T47D (cell line): ENCODE data around the gene MVB12B.

Source experiments
- DNase-seq, 2 experiments: peaks; one replicate each; pipeline versions ENCODE4 v3.0.0 to v3.0.0-alpha.2; 2011 to 2012; ENCODE audit warnings: low read depth in 1 of 2, low spot score in 1 of 2
- JUND ChIP-seq: IDR thresholded peaks from 2 replicates; pipeline ENCODE4 v1.6.1; 2012; ENCODE audit warnings: low read depth
- in situ Hi-C: cut with HindIII; loops from 2 replicates; pipeline ENCODE4 v1.10.0; 2016; ENCODE audit warnings: low sequenced_read_pairs, low pct_unique_long_range_greater_than_20kb

MVB12B gene

DNA sequence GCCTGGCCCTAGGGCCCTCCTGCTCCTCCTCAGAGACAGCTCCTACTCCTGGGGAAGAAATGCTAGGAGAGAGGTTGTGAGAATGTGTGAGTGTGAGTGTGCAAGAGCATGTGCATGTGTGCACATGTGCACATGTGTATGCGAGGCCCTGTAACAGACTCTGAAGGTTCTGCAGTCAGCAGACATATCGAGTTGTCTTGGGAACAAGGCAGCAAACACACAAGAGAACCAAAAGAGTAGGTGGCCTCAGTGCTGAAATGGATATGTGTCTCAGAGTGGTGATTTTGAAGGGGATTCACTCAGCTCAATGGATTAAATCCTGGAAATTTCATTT lies 50.5 kb downstream of the MVB12B start:
- in situ Hi-C loops = no loop called here
- no peak for TF ChIP-seq JUND

DNA sequence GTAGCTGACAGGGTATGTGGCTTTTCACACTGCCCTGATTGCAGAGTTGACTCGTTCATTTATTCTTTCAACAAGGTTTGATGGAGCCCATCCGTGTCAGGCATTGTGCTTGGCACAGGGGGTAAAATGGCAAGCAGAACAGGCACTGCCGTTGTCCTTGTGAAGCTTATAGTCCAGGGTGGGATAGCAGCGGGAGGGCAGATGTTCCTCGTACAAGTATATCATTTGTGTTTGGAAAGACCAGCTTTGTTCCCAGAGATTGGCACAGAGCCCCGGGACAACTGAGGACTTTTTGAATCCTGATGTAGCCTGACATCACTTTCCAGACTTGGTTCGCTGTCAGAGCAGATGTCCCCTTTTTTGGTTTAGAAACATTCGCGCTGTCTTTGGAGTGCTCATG lies 50.9 kb downstream of the MVB12B start:
- TF ChIP-seq JUND = no peak
- DNase-seq = no peak
- in situ Hi-C loops = no loop called here

More for the DNA sequence above, 50.5 kb downstream of the MVB12B start:
- DNase-seq = no peak

DNA sequence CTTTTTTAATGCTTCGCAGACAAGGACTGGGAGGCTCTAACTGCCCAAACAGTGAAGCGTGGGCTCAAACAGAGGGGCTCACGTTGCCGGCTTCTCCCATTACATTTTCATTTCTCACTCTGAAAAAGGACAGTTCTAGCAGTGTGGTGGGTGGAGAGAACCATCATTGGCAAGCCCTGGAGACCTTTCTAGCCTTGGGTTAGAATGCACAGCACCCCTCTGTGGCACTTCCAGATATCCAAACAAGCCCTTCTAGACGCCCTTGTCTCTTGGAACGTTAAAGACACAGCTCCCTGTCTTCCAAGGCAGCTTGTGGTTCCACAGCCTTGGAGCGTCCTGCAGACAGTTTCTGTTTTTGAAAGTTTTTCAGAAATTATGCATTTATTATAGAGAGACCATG lies 52.1 kb downstream of the MVB12B start:
- in situ Hi-C loops = no loop called here
- TF ChIP-seq JUND = no peak
- DNase-seq = no peak

DNA sequence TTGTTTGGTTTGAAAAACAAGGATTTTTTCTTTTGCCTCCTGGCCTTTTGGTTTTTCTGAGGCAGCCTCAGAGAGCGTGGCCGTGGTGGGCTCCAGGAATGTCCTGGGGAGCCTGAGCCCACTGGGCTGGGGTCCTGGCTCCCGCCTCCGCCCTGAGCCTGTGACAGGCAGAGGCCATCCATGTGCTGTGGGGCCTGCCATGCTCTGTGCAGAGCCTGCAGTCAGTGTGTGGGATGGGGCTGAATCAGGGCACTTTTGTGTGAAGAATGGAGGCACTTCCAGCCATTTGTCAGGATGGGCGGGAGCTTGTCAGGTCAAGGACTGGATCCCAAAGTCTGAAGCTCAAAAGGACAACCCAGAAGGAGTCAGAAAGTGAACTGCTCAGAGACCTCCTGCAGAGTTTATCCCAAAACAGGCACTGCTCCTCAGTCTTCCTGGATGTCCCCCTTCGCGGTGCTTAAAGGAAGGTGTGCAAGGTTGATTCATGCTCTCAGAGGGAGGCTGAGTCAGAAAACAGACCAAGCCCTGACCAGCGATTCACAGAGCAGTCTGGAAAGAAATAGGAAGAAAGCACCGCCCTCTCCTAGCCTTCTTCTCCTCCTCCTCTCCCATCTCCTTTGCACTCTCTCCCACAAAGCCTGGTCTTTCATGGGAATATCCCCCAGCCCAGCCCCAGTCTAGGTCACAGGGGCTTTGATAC lies 53.2 kb downstream of the MVB12B start:
- TF ChIP-seq JUND = no peak
- in situ Hi-C loops = no loop called here
- DNase-seq = no peak

DNA sequence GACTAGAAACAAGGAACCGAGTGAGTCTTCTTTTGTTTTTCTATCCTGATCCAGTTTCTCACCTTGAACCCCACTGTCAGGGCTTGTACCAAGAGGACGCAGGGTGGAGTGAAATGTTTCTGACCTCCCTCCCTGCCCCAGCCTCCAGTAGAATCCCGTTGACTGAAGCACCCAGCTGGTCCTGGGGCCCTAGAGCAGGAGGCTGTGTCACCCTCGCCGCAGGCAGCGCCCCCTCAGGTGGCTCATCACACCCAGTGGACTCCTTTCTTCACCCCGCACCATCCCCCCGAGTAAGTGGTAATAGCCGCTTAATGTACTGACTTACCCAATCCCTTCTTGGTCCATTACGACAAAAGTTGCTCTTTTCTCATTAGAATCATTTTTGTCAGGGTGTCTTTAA lies 53.8 kb downstream of the MVB12B start:
- TF ChIP-seq JUND = no peak
- DNase-seq = no peak
- in situ Hi-C loops = no loop called here

DNA sequence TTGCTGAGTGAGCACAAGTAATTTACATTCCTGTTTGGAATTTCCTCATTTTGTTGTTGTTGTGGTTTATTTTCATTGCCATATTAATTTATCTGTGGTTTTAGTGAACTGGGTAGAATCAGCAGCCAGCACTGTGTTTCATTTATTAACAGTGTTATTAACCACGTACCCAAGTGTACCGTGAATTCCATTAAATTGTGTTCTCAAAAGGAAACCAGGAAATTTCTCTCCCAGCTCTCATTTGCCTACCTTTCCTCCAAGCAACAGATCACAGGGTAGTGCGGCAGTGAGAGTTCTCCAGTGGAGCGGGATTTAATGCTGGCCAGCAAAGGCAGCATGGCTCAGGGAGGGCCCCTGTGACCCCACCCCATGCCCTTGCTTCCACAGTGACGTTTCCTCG lies 54.6 kb downstream of the MVB12B start:
- in situ Hi-C loops = no loop called here

DNA sequence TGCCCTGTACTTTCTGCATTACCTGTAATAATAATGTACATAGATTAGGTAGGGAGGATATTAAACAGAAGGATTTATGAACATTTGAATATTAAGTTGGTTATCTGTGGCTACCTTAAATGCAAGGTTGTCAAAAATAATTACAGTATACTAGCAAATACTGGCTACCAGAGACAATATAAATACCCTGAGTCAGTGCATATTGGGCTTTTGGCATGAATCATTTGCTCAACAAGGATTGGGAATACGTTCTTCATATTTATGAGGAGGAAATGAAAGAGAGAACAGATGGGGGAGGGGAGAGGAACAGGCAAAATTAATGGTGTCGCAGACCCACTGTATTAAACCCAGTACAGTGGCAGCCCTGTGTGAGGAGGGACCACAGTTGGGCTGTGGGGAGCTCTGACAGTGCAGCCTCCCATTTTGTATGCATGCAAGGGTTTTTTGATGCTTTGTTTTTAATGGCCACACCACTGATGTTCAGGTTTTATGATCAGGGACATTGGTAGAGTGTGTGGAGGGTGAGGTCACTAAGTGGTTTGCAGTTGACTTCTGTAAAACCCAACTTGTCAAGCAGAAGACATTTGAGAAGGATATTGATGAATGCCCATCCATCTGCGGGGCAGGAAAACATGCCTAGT lies 56.9 kb downstream of the MVB12B start:
- no peak for TF ChIP-seq JUND
- DNase-seq = no peak
- in situ Hi-C loops = no loop called here

More for the DNA sequence above, 54.6 kb downstream of the MVB12B start:
- no peak for TF ChIP-seq JUND
- no peak for DNase-seq

DNA sequence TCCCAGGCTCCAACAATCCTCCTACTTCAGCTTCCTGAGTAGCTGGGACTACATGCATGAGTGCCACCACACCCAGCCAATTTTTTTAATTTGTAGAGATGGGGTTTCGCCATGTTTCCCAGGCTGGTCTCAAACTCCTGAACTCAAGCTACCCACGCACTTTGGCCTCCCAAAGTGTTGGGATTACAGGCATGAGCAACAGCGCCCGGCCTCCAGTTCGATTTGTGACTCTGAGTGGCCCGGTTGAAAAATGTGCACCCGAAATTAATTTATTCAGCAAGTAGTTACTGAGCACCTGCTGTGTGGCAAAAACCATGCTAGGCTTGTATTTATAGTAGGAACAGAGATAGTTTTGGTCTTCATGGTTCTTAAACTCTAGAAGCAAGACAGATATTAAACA lies 58.3 kb downstream of the MVB12B start:
- no peak for DNase-seq
- TF ChIP-seq JUND = no peak
- in situ Hi-C loops = no loop called here

DNA sequence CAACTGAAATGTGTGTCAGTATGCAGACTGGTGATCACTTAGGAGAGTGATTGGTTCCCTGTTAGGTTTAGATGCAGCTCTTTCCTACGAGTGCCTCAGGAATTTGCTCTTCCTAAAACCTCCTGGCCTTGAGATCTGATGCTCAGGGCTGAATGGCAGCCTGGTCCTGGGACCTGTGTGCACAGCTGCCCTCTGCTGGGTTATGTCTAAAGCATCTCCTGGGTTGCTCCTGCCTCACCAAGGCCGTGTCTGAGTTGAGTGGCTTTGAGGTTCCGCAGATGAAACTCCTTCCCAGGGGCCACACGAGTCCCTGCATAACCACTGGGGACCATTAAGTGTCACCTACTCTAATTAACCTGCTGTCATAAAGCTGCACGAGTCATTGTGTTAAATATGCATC lies 59.5 kb downstream of the MVB12B start:
- peak; percentile 64 to 72 for DNase-seq
- TF ChIP-seq JUND = no peak
- in situ Hi-C loops = no loop called here

DNA sequence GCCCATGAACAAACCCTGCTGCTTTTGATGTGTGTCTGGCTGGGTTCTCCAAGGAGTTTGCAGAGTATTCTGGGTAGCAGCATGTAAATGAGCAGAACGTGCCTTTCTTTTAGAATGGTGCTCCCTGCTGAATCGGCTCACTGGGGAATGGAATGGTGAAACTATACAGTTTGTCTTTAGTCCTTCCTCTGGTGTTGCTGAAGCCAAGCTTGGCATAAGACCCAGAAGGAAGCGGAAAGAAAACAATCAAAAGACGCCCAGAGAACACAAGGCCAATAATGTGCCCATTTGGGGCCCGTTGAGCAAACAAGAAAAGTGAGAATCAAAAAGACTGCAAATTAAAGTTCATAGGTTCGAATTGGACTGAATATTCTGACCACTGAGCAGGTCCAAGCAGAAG lies 60.1 kb downstream of the MVB12B start:
- DNase-seq = no peak
- no peak for TF ChIP-seq JUND
- in situ Hi-C loops = no loop called here

DNA sequence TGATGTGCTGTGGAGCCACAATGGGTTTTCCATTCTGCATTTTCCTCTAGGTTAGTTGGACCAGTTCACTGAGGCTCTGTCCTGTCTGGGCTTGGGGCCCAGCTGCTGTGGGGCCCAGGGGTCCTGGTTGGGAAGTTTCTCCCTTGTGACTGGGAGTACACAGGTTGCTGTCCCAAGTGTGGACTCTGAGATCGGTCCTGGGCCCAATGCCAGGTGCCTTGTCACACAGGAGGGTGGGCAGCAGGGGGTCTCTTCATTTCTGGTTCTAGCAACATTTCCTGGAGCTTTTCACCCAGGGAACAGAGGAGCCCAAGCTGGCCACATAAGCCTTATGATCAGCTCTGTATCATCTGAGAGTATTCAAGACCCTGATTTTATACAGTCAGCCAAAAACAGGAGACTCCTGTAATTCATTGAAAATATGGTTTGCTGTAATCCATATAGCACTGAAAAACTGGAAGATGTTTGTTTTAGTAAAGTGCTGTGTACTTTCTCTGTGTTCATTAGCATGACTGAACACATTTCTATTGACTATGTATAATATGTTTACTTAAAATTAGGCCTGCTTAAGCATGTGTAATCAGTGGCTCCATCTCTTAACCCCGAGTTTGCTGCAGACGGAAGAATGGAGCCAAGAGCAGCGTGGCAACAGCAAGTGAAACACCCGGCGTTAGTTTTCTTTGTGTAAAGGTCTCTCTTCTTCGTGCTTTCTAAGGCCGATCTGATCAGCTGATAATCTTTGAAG lies 62.5 kb downstream of the MVB12B start:
- peak; percentile 42 to 55 for DNase-seq
- in situ Hi-C loops = no loop called here
- no peak for TF ChIP-seq JUND

DNA sequence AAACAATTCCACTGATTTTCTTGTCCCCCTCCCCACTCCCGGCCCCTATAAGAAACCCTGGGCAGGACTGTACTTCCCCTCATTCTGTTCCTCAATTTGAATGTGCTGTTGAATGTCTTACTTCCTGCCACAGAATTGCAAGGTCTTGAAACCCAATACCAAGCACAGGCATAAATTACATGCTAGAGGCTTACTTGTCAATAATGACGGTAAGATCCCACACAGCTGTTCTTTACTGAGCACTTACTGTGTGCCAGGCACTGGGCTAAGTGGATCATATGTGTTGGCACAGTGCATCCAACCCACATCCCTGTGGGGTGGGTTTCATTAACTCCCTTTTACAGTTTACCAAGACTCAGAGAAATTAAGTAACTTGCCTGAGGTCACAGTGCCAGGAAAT lies 63.4 kb downstream of the MVB12B start:
- TF ChIP-seq JUND = no peak
- DNase-seq = no peak
- in situ Hi-C loops = no loop called here

DNA sequence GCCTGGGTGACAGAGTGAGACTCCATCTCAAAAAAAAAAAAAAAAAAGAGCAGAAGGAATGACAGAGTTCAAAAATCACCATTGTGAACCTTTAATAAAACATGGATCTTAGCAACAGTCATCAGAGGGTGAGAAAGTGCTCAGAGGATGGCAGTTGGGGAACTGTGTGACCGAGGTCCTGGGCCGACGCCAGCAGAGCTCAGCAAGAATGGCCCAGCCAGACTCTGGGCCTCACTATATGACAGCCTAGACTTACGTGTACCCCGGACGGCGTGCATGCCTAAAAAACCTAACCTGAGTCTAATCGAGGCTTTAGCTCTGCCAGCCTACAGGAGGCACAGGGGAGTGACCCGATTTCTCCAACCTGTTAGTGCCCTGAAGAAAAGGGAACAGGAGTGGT lies 64.3 kb downstream of the MVB12B start:
- TF ChIP-seq JUND = no peak
- in situ Hi-C loops = no loop called here
- DNase-seq = no peak
